Measurements from ENCODE around the gene FAM83B. TPM values are rescaled to one million over a fixed set of nuclear protein-coding genes. Genes with fewer than 3 reads are reported as not detected.
A peak's percentile ranks its signal among the peaks of the same experiment; 100 is the strongest.

The FAM83B gene
- total RNA-seq, 1 donor: not detected

GRCh38 chr6:54886932-54887584 is 40.5 kb downstream of the FAM83B start:
- Histone ChIP-seq H3K79me2 (ENCODE audit: insufficient read depth, low read length) (no peaks in the 10 kb centered on the region), H3K36me3 (ENCODE audit: insufficient read depth, low read length) (no peaks in the 10 kb centered on the region), H3K4me3 (ENCODE audit: insufficient read depth, low read length) (no peak overlapping the region), H2AFZ (ENCODE audit: low read length) (no peak overlapping the region), H3K4me1 (ENCODE audit: insufficient read depth, low read length) (no peaks in the 10 kb centered on the region), H3K27ac (ENCODE audit: low read depth, low read length) (no peak overlapping the region), H3K9me3 (ENCODE audit: low read depth, low read length) (no peaks in the 10 kb centered on the region), H4K20me1 (ENCODE audit: insufficient read depth, low read length) (no peaks in the 10 kb centered on the region), H3K4me2 (ENCODE audit: insufficient read depth, low read length) (no peak overlapping the region), H3K27me3 (ENCODE audit: insufficient read depth, low read length) (no peaks in the 10 kb centered on the region)
- no peak for DNase-seq (ENCODE audit: insufficient read length, low spot score, missing footprints)
- no peak for TF ChIP-seq CTCF (IDR thresholded peaks at IDR 0.05; ENCODE audit: extremely low read depth, low read depth, low read length)

GRCh38 chr6:54891536-54891935 is 45.0 kb downstream of the FAM83B start:
- no peaks in the 10 kb centered on the region for H3K9me3 ChIP-seq (ENCODE audit: low read depth, low read length)
- H3K4me3 ChIP-seq (ENCODE audit: insufficient read depth, low read length): no peak overlapping the region
- H3K36me3 ChIP-seq (ENCODE audit: insufficient read depth, low read length): no peaks in the 10 kb centered on the region
- H3K4me2 ChIP-seq (ENCODE audit: insufficient read depth, low read length): no peak overlapping the region
- H3K79me2 ChIP-seq (ENCODE audit: insufficient read depth, low read length): no peaks in the 10 kb centered on the region
- DNase-seq (ENCODE audit: insufficient read length, low spot score, missing footprints): no peak
- no peak overlapping the region for H2AFZ ChIP-seq (ENCODE audit: low read length)
- no peaks in the 10 kb centered on the region for H3K4me1 ChIP-seq (ENCODE audit: insufficient read depth, low read length)
- no peak overlapping the region for H3K27ac ChIP-seq (ENCODE audit: low read depth, low read length)
- TF ChIP-seq CTCF (IDR thresholded peaks at IDR 0.05; ENCODE audit: extremely low read depth, low read depth, low read length): no peak
- H4K20me1 ChIP-seq (ENCODE audit: insufficient read depth, low read length): no peaks in the 10 kb centered on the region
- H3K27me3 ChIP-seq (ENCODE audit: insufficient read depth, low read length): no peaks in the 10 kb centered on the region

- no peak for TF ChIP-seq CTCF (IDR thresholded peaks at IDR 0.05; ENCODE audit: extremely low read depth, low read depth, low read length)
- DNase-seq (ENCODE audit: insufficient read length, low spot score, missing footprints): peak; percentile 68
- Histone ChIP-seq H3K79me2 (ENCODE audit: insufficient read depth, low read length) (no peaks in the 10 kb centered on the region), H3K9me3 (ENCODE audit: low read depth, low read length) (no peaks in the 10 kb centered on the region), H3K4me3 (ENCODE audit: insufficient read depth, low read length) (no peak overlapping the region), H3K27ac (ENCODE audit: low read depth, low read length) (peak overlapping the region; percentile 3), H4K20me1 (ENCODE audit: insufficient read depth, low read length) (no peaks in the 10 kb centered on the region), H2AFZ (ENCODE audit: low read length) (no peak overlapping the region), H3K36me3 (ENCODE audit: insufficient read depth, low read length) (no peaks in the 10 kb centered on the region), H3K4me1 (ENCODE audit: insufficient read depth, low read length) (peaks cover 3% of the 10 kb centered on the region), H3K4me2 (ENCODE audit: insufficient read depth, low read length) (no peak overlapping the region), H3K27me3 (ENCODE audit: insufficient read depth, low read length) (no peaks in the 10 kb centered on the region)
Observed at GRCh38 chr6:54892831-54893230, 46.3 kb downstream of the FAM83B start.

- peaks cover 3% of the 10 kb centered on the region for H3K4me1 ChIP-seq (ENCODE audit: insufficient read depth, low read length)
- no peak for TF ChIP-seq CTCF (IDR thresholded peaks at IDR 0.05; ENCODE audit: extremely low read depth, low read depth, low read length)
- no peak overlapping the region for H3K4me2 ChIP-seq (ENCODE audit: insufficient read depth, low read length)
- DNase-seq (ENCODE audit: insufficient read length, low spot score, missing footprints): no peak
- H3K9me3 ChIP-seq (ENCODE audit: low read depth, low read length): no peaks in the 10 kb centered on the region
- no peaks in the 10 kb centered on the region for H3K36me3 ChIP-seq (ENCODE audit: insufficient read depth, low read length)
- no peaks in the 10 kb centered on the region for H3K27me3 ChIP-seq (ENCODE audit: insufficient read depth, low read length)
- H3K27ac ChIP-seq (ENCODE audit: low read depth, low read length): no peak overlapping the region
- no peak overlapping the region for H3K4me3 ChIP-seq (ENCODE audit: insufficient read depth, low read length)
- H4K20me1 ChIP-seq (ENCODE audit: insufficient read depth, low read length): no peaks in the 10 kb centered on the region
- no peaks in the 10 kb centered on the region for H3K79me2 ChIP-seq (ENCODE audit: insufficient read depth, low read length)
- no peak overlapping the region for H2AFZ ChIP-seq (ENCODE audit: low read length)
Observed at GRCh38 chr6:54893818-54894217, 47.2 kb downstream of the FAM83B start.

All from osteoblast (primary cell).